Testis (tissue), 2 donors: ENCODE measurements around the gene FMO1.

Experiments
- CTCF ChIP-seq, 3 experiments: fragments of 450-650 bp in 2 of 3; fragments of 200-600 bp in 1 of 3; sonication (generic) in 1 of 3; IDR thresholded peaks; one replicate each; pipeline ENCODE4 v1.5.1; 2016 to 2019; ENCODE audit warnings: antibody characterized with exemption in 3 of 3, mild to moderate bottlenecking in 2 of 3, moderate library complexity in 1 of 3
- POLR2A ChIP-seq: fragments of 450-650 bp; IDR thresholded peaks from one replicate; pipeline ENCODE4 v1.6.1; 2017; ENCODE audit warnings: antibody characterized with exemption, mild to moderate bottlenecking, moderate library complexity

GRCh38 chr1:171279678-171280077 lies 31.4 kb downstream of the FMO1 start:
- TF ChIP-seq CTCF (IDR thresholded peaks at IDR 0.05) (no peak), POLR2A (no peak)
